Measurements from ENCODE around the gene BHLHE23.
A peak's percentile ranks its signal among the peaks of the same experiment; 100 is the strongest.

The BHLHE23 gene

GRCh38 chr20:63025534-63026331 is 19.0 kb upstream of the BHLHE23 start:
- DNase-seq (ENCODE audit: low read depth): no peak

GRCh38 chr20:63024573-63025392 is 18.0 kb upstream of the BHLHE23 start:
- no peak for DNase-seq (ENCODE audit: low read depth)

- DNase-seq (ENCODE audit: low read depth): no peak
These were observed 17.3 kb upstream of the BHLHE23 start for GRCh38 chr20:63023936-63024571.

- no peak for DNase-seq (ENCODE audit: low read depth)
These were observed 16.5 kb upstream of the BHLHE23 start for GRCh38 chr20:63023071-63023935.

- no peak for DNase-seq (ENCODE audit: low read depth)
These were observed 15.7 kb upstream of the BHLHE23 start for GRCh38 chr20:63022501-63022900.

GRCh38 chr20:63021356-63022321 is 14.9 kb upstream of the BHLHE23 start:
- DNase-seq (ENCODE audit: low read depth): no peak

- DNase-seq (ENCODE audit: low read depth): no peak
These were observed 13.9 kb upstream of the BHLHE23 start for GRCh38 chr20:63020681-63021080.

GRCh38 chr20:63017826-63018411 is 11.2 kb upstream of the BHLHE23 start:
- no peak for DNase-seq (ENCODE audit: low read depth)

- DNase-seq (ENCODE audit: low read depth): no peak
These were observed 10.5 kb upstream of the BHLHE23 start for GRCh38 chr20:63017076-63017825.

- no peak for DNase-seq (ENCODE audit: low read depth)
These were observed 9.8 kb upstream of the BHLHE23 start for GRCh38 chr20:63016514-63017075.

- no peak for DNase-seq (ENCODE audit: low read depth)
These were observed 9.0 kb upstream of the BHLHE23 start for GRCh38 chr20:63015662-63016361.

GRCh38 chr20:63015147-63015661 is 8.4 kb upstream of the BHLHE23 start:
- no peak for DNase-seq (ENCODE audit: low read depth)

GRCh38 chr20:63014710-63015109 is 7.9 kb upstream of the BHLHE23 start:
- DNase-seq (ENCODE audit: low read depth): no peak

GRCh38 chr20:63014287-63014686 is 7.5 kb upstream of the BHLHE23 start:
- DNase-seq (ENCODE audit: low read depth): no peak

GRCh38 chr20:63013207-63013606 is 6.4 kb upstream of the BHLHE23 start:
- no peak for DNase-seq (ENCODE audit: low read depth)

GRCh38 chr20:63011798-63012197 is 5.0 kb upstream of the BHLHE23 start:
- no peak for DNase-seq (ENCODE audit: low read depth)

GRCh38 chr20:63009988-63010769 is 3.4 kb upstream of the BHLHE23 start:
- peak; percentile 52 for DNase-seq (ENCODE audit: low read depth)

All from activated T-cell treated with anti-CD3 and anti-CD28 coated beads for 1 hour (primary cell).